ENCODE results near the gene GTF3C2. TPM values are rescaled to one million over a fixed set of nuclear protein-coding genes. Genes with fewer than 3 reads are reported as not detected.

GTF3C2 gene
- total and polyA plus RNA-seq, 2 of the 13 experiments (the other 11 are each of a cell fraction or from before 2014, with no cell fraction given): 77.5 to 130 TPM

DNA sequence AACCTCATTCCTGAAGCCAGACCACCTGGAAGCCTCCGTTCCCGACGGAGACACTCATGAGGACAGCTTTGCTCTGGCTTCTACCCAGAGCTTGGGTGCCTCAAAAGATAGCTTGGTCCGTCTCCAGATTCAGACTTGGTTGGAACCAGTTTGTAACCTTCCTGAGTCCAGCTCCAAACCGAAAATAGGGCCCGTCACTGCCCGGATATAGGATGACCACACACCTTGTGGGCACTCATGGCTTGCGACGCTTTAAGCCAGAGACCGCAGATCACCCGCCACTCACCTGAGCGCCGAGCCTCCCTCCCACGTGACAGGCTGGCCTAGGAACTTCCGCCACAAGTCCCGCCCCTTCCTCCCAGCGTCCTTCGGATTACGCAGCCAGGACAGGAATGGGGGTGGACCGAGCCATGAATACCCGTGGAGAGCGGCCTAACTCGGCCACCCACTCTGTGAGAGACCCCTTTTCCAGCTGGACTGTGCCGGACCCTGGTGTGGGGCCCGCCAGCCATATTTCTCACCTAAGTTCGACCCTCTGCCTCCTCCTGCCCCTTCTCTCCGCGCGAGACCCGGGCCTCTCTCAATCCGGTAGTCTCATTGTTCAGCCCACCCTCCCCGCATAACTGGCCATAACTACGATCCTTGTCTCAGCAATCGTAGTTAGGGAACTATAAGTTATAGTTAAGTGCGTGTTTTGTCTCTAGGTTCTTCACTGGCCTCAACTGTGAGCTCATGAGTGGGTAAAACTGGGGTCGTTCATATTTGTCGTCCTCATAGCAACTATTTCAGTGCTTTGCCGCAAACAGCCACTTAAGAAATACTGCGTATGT lies 33.6 kb downstream of the GTF3C2 start, which contains the start of gene MPV17 (continued):
- TF ChIP-seq, protein P1, sequence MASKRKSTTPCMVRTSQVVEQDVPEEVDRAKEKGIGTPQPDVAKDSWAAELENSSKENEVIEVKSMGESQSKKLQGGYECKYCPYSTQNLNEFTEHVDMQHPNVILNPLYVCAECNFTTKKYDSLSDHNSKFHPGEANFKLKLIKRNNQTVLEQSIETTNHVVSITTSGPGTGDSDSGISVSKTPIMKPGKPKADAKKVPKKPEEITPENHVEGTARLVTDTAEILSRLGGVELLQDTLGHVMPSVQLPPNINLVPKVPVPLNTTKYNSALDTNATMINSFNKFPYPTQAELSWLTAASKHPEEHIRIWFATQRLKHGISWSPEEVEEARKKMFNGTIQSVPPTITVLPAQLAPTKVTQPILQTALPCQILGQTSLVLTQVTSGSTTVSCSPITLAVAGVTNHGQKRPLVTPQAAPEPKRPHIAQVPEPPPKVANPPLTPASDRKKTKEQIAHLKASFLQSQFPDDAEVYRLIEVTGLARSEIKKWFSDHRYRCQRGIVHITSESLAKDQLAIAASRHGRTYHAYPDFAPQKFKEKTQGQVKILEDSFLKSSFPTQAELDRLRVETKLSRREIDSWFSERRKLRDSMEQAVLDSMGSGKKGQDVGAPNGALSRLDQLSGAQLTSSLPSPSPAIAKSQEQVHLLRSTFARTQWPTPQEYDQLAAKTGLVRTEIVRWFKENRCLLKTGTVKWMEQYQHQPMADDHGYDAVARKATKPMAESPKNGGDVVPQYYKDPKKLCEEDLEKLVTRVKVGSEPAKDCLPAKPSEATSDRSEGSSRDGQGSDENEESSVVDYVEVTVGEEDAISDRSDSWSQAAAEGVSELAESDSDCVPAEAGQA (IDR thresholded peaks at IDR 0.05; ENCODE audit: low read depth): no peak; the same call in none of the 2 replicates
- TF ChIP-seq, protein P1 (CRISPR knock-in tag; IDR thresholded peaks at IDR 0.05; ENCODE audit: borderline replicate concordance): 0 out of 2 replicates have a peak, but pooled peaks have one; percentile 73
- TF ChIP-seq SRF (IDR thresholded peaks at IDR 0.05; ENCODE audit: low read depth, low read length) (no peak), ZNF317 (CRISPR knock-in tag; IDR thresholded peaks at IDR 0.05) (peak; percentile 83), REL (CRISPR knock-in tag; conservative IDR thresholded peaks at IDR 0.05) (no peak), HDAC2 (CRISPR knock-in tag; IDR thresholded peaks at IDR 0.05) (peak; percentile 44), GFI1 (CRISPR knock-in tag; IDR thresholded peaks at IDR 0.05; ENCODE audit: borderline replicate concordance) (peak; percentile 55; the same call in 1 of the 2 replicates), ZNF251 (CRISPR knock-in tag; IDR thresholded peaks at IDR 0.05) (no peak), MZF1 (CRISPR knock-in tag; IDR thresholded peaks at IDR 0.05; ENCODE audit: borderline replicate concordance) (peak; percentile 46; the same call in 1 of the 2 replicates), ZNF326 (CRISPR knock-in tag; IDR thresholded peaks at IDR 0.05; ENCODE audit: borderline replicate concordance) (no peak), HNF4G (IDR thresholded peaks at IDR 0.05; ENCODE audit: borderline replicate concordance, low read depth, low read length) (0 out of 2 replicates have a peak, but pooled peaks have one; percentile 18), HNF4G (CRISPR knock-in tag; IDR thresholded peaks at IDR 0.05; ENCODE audit: borderline replicate concordance, low read depth) (no peak; the same call in 1 of the 2 replicates)
- TF ChIP-seq, protein P2, sequence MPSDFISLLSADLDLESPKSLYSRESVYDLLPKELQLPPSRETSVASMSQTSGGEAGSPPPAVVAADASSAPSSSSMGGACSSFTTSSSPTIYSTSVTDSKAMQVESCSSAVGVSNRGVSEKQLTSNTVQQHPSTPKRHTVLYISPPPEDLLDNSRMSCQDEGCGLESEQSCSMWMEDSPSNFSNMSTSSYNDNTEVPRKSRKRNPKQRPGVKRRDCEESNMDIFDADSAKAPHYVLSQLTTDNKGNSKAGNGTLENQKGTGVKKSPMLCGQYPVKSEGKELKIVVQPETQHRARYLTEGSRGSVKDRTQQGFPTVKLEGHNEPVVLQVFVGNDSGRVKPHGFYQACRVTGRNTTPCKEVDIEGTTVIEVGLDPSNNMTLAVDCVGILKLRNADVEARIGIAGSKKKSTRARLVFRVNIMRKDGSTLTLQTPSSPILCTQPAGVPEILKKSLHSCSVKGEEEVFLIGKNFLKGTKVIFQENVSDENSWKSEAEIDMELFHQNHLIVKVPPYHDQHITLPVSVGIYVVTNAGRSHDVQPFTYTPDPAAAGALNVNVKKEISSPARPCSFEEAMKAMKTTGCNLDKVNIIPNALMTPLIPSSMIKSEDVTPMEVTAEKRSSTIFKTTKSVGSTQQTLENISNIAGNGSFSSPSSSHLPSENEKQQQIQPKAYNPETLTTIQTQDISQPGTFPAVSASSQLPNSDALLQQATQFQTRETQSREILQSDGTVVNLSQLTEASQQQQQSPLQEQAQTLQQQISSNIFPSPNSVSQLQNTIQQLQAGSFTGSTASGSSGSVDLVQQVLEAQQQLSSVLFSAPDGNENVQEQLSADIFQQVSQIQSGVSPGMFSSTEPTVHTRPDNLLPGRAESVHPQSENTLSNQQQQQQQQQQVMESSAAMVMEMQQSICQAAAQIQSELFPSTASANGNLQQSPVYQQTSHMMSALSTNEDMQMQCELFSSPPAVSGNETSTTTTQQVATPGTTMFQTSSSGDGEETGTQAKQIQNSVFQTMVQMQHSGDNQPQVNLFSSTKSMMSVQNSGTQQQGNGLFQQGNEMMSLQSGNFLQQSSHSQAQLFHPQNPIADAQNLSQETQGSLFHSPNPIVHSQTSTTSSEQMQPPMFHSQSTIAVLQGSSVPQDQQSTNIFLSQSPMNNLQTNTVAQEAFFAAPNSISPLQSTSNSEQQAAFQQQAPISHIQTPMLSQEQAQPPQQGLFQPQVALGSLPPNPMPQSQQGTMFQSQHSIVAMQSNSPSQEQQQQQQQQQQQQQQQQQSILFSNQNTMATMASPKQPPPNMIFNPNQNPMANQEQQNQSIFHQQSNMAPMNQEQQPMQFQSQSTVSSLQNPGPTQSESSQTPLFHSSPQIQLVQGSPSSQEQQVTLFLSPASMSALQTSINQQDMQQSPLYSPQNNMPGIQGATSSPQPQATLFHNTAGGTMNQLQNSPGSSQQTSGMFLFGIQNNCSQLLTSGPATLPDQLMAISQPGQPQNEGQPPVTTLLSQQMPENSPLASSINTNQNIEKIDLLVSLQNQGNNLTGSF (CRISPR knock-in tag; IDR thresholded peaks at IDR 0.05): peak; percentile 95
- TF ChIP-seq, protein P3, sequence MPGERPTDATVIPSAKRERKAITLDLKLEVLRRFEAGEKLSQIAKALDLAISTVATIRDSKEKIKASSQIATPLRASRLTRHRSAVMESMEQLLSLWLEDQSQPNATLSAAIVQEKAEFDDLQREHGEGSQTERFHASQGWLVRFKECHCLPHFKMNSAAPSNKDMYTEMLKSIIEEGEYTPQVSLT (CRISPR knock-in tag; IDR thresholded peaks at IDR 0.05; ENCODE audit: borderline replicate concordance, low read depth): no peak
